Cardiac muscle cell (in vitro differentiated cells and primary cell): Measurements from ENCODE around the gene HSD17B11. TPM values are rescaled to one million over a fixed set of nuclear protein-coding genes. Genes with fewer than 3 reads are reported as not detected.
"Not testable (repeated sequence)": the region's sequence is repeated elsewhere in the genome, so short reads cannot be mapped to it uniquely, and the experiment has no call there.

Source experiments
- DNase-seq, 2 donors: peaks; one replicate each; pipeline versions ENCODE4 v3.0.0 to v3.0.0-alpha.2; 2010 to 2017; ENCODE audit warnings: low read depth in 1 of 2, low spot score in 1 of 2
- H3K27ac ChIP-seq: fragments of 200-600 bp; sonication (generic); 2 replicates; pipeline ENCODE4 v1.5.1; 2016
- H3K27me3 ChIP-seq: fragments of 200-600 bp; sonication (generic); 2 replicates; pipeline ENCODE4 v1.6.0; 2016; ENCODE audit warnings: control low read depth
- H3K36me3 ChIP-seq: fragments of 200-600 bp; sonication (generic); 2 replicates; pipeline ENCODE4 v1.5.1; 2016; ENCODE audit warnings: control low read depth
- H3K4me1 ChIP-seq: fragments of 200-600 bp; sonication (generic); 2 replicates; pipeline ENCODE4 v1.8.1; 2017; ENCODE audit warnings: low read depth, mild to moderate bottlenecking, mixed run types
- H3K4me3 ChIP-seq: fragments of 200-600 bp; sonication (generic); 2 replicates; pipeline ENCODE4 v1.5.1; 2016; ENCODE audit warnings: mild to moderate bottlenecking
- H3K9me3 ChIP-seq: fragments of 200-600 bp; sonication (generic); 2 replicates; pipeline ENCODE4 v1.5.1; 2017; ENCODE audit warnings: low read depth, mild to moderate bottlenecking, control low read depth
- polyA plus RNA-seq: library from polyadenylated mRNA; unstranded; fragments of >200 nt; fragmentation: Nextera tagmentation; extraction: Ambion mirVana; gene quantifications from 2 replicates; pipeline ENCODE4 v1.2.1, GENCODE V29; 2016
- total RNA-seq: library from RNA; depleted of rRNA; stranded (reverse); fragments of >200 nt; gene quantifications from 2 replicates; pipeline ENCODE4 v1.2.3, GENCODE V29; 2016
- TF ChIP-seq, protein P1 (sequence below): IDR thresholded peaks from 2 replicates; pipeline ENCODE4 v1.5.1; 2012; ENCODE audit warnings: low read depth, mild to moderate bottlenecking, low read length

HSD17B11 gene
- total and polyA plus RNA-seq, 2 experiments from 2014 or later, result 17.4 to 18.9 TPM

DNA sequence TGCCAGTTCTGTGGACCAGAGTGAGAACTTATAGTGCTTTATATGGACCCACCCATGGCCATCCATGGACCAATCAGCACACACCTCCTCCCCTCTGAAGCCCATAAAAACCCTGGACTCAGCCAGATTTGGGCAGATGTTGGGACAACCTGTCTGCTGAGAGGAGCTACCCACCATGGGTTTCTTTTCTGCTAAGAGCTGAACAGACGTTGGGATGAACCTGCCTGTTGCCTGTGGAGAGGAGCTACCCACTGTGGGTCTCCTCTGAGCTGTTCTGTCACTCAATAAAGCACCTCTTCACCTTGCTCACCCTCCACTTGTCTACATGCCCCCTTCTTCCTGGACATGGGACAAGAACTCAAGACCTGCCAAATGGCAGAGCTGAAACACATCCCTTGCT lies 9.0 kb upstream of the HSD17B11 start:
- TF ChIP-seq, protein P1, sequence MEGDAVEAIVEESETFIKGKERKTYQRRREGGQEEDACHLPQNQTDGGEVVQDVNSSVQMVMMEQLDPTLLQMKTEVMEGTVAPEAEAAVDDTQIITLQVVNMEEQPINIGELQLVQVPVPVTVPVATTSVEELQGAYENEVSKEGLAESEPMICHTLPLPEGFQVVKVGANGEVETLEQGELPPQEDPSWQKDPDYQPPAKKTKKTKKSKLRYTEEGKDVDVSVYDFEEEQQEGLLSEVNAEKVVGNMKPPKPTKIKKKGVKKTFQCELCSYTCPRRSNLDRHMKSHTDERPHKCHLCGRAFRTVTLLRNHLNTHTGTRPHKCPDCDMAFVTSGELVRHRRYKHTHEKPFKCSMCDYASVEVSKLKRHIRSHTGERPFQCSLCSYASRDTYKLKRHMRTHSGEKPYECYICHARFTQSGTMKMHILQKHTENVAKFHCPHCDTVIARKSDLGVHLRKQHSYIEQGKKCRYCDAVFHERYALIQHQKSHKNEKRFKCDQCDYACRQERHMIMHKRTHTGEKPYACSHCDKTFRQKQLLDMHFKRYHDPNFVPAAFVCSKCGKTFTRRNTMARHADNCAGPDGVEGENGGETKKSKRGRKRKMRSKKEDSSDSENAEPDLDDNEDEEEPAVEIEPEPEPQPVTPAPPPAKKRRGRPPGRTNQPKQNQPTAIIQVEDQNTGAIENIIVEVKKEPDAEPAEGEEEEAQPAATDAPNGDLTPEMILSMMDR, result no peak
- Histone ChIP-seq H3K27ac (no peak overlapping the region), H3K4me1 (no peaks in the 10 kb centered on the region), H3K27me3 (no peaks in the 10 kb centered on the region), H3K9me3 (no peaks in the 10 kb centered on the region), H3K36me3 (no peaks in the 10 kb centered on the region), H3K4me3 (no peak overlapping the region)
- no peak for DNase-seq

DNA sequence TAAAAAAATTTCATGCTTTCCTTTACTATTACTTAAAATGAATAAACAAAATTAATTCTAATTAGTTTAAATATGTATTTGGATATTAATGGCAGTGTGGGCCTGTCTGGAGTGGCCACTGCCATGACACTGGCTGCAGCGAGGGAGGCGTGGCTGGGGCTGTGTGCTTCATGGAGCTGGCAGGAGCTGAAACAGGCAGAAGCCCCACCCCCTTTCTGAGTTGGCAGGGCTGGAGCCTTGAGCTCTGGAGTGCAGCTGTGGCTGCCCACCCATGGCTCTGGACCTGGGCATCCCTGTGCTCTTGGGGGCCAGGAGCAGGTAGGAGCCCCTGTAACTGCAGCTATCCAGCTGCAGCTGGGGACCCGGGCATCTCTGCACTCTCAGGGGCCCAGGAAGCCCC lies 8.2 kb upstream of the HSD17B11 start:
- peak in 1 of 2 donors; percentile 34 for DNase-seq
- TF ChIP-seq, protein P1, result no peak
- Histone ChIP-seq H3K4me1 (no peaks in the 10 kb centered on the region), H3K36me3 (no peaks in the 10 kb centered on the region), H3K27ac (no peak overlapping the region), H3K4me3 (no peak overlapping the region), H3K9me3 (no peaks in the 10 kb centered on the region), H3K27me3 (no peaks in the 10 kb centered on the region)

DNA sequence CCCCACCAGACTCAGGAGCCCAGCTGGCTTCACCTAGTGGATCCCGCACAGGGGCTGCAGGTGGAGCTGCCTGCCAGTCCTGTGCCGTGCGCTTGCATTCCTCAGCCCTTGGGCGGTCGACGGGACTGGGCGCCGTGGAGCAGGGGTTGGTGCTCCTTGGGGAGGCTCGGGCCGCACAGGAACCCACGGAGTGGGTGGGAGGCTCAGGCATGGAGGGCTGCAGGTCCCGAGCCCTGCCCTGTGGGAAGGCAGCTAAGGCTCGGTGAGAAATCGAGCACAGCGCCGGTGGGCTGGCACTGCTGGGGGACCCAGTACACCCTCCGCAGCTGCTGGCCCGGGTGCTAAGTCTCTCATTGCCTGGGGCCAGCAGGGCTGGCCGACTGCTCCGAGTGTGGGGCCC lies 4.9 kb upstream of the HSD17B11 start:
- not testable (repeated sequence) for H3K4me3 ChIP-seq, H3K27ac ChIP-seq, H3K36me3 ChIP-seq, H3K9me3 ChIP-seq, H3K4me1 ChIP-seq, H3K27me3 ChIP-seq, DNase-seq

DNA sequence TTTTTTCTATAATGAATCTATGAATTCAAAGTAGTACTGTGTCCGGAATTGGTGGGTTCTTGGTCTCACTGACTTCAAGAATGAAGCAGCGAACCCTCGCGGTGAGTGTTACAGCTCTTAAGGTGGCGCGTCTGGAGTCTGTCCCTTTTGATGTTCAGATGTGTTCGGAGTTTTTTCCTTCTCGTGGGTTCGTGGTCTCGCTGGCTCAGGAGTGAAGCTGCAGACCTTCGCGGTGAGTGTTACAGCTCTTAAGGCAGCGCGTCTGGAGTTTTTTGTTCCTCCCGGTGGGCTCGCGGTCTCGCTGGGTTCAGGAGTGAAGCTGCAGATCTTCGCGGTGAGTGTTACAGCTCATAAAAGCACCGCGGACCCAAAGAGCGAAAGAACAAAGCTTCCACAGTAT lies 4.1 kb upstream of the HSD17B11 start:
- not testable (repeated sequence) for H3K27ac ChIP-seq, H3K4me1 ChIP-seq, H3K27me3 ChIP-seq, DNase-seq, H3K4me3 ChIP-seq, H3K36me3 ChIP-seq, H3K9me3 ChIP-seq

DNA sequence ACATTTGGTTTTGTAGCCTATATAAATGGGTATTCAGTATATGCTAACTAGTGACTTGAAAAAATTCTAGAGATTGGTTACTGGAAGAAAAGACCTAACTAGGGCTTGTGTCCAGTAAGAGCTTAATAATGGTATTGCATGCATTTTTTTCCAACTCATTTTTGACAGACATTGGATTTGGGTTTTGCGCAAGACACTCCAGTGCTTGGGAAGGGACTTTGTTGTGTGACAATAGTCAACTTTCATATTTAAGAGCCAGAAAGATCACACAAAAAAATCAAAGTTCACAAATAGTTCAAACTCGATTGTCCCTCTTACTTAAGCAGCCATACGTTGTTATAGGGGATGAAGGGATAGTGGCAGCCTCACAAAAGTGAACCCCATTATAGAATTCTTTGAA lies 1.2 kb upstream of the HSD17B11 start:
- no peak for DNase-seq
- Histone ChIP-seq H3K9me3 (no peaks in the 10 kb centered on the region), H3K4me3 (no peak overlapping the region), H3K27me3 (no peaks in the 10 kb centered on the region), H3K27ac (no peak overlapping the region), H3K36me3 (no peaks in the 10 kb centered on the region), H3K4me1 (no peaks in the 10 kb centered on the region)
- TF ChIP-seq, protein P1, result no peak

DNA sequence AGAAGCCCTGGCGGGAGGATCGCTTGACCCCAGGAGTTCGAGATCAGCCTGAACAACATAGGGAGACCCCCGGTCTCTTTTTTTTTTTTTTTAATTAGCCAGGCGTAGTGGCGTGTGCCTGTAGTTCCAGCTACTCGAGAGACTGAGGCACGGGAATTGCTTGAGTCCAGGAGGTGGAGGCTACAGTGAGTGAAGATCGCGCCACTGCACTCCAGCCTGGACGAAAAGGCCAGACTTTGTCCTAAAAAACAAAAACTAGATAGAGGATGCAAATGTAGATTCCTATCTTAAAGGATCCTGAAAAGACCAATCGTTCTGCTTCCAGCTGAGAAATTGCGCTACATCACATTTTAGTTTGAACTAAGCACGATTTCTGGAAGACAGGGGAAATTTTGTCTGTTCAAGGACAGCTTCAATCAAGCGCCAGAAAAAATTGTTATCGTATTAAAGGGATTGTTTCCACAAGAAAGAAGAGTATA lies 627 bp upstream of the HSD17B11 start:
- Histone ChIP-seq H3K27me3 (no peaks in the 10 kb centered on the region), H3K4me3 (peak overlapping the region; percentile 61), H3K4me1 (no peaks in the 10 kb centered on the region), H3K27ac (peak overlapping the region; percentile 88), H3K9me3 (no peaks in the 10 kb centered on the region), H3K36me3 (no peaks in the 10 kb centered on the region)
- no peak for DNase-seq
- TF ChIP-seq, protein P1, result no peak

DNA sequence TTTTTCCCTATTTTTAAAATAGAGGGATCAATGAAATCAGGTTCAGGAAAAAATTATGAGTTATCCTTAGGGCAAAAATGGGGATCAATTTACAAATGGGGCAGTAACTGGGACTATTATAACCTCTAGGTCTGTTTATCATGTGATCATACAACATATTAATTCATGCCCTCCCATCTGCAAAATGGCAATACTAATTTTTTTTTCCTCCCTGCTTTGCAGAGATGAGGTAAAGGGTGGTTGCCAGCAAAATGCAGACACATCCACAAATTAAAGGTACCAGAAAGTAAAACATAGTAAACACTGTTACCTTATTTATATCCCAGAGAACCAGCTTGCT lies 467 bp downstream of the HSD17B11 start:
- Histone ChIP-seq H3K36me3 (no peaks in the 10 kb centered on the region), H3K4me1 (no peaks in the 10 kb centered on the region), H3K27me3 (no peaks in the 10 kb centered on the region), H3K27ac (peak overlapping the region; percentile 88), H3K4me3 (peak overlapping the region; percentile 61), H3K9me3 (no peaks in the 10 kb centered on the region)
- TF ChIP-seq, protein P1, result no peak
- DNase-seq, result no peak

DNA sequence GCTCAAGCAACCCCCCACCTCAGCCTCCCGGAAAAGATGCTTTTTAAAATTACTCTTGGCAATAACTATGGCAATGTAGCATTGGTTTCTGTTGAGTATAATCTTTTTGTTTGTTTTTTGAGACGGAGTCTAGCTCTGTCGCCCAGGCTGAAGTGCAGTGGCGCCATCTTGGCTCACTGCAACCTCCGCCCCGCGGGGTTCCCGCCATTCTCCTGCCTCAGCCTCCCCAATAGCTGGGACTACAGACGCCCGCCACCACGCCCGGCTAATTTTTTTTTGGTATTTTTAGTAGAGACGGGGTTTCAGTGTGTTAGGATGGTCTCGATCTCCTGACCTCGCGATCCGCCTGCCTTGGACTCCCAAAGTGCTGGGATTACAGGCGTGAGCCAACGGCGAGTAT lies 933 bp downstream of the HSD17B11 start:
- H3K27ac ChIP-seq, H3K9me3 ChIP-seq, H3K27me3 ChIP-seq, H3K4me1 ChIP-seq, H3K36me3 ChIP-seq, DNase-seq: not testable (repeated sequence)
- peak overlapping the region; percentile 61 for H3K4me3 ChIP-seq
